Glutamatergic neuron (in vitro differentiated cells): Measurements from ENCODE around the gene PRRG2. TPM values are rescaled to one million over a fixed set of nuclear protein-coding genes. Genes with fewer than 3 reads are reported as not detected.
A peak's percentile ranks its signal among the peaks of the same experiment; 100 is the strongest.

Source experiments
- DNase-seq: peaks from one replicate; pipeline ENCODE4 v3.0.0; 2022
- H3K27ac Mint-ChIP-seq: one replicate; pipeline ENCODE4 v1.8.0; 2020; ENCODE audit warnings: mild to moderate bottlenecking, mixed read lengths, inconsistent platforms; ENCODE audit not compliant: unreplicated experiment
- H3K27me3 Mint-ChIP-seq: one replicate; pipeline ENCODE4 v1.8.0; 2020; ENCODE audit warnings: mild to moderate bottlenecking, moderate library complexity, mixed read lengths, inconsistent platforms; ENCODE audit not compliant: unreplicated experiment
- H3K36me3 Mint-ChIP-seq: one replicate; pipeline ENCODE4 v1.8.0; 2020; ENCODE audit warnings: mild to moderate bottlenecking, mixed read lengths, inconsistent platforms; ENCODE audit not compliant: unreplicated experiment
- H3K4me1 Mint-ChIP-seq: one replicate; pipeline ENCODE4 v1.8.0; 2020; ENCODE audit warnings: mild to moderate bottlenecking, low read depth, mixed read lengths, inconsistent platforms; ENCODE audit not compliant: unreplicated experiment
- H3K4me3 Mint-ChIP-seq: one replicate; pipeline ENCODE4 v1.8.0; 2020; ENCODE audit warnings: mild to moderate bottlenecking, mixed read lengths, inconsistent platforms; ENCODE audit not compliant: unreplicated experiment
- H3K9me3 Mint-ChIP-seq: one replicate; pipeline ENCODE4 v1.8.0; 2020; ENCODE audit warnings: mild to moderate bottlenecking, moderate library complexity, mixed read lengths, inconsistent platforms; ENCODE audit not compliant: unreplicated experiment
- CTCF ChIP-seq: fragments of 200-600 bp; sonication (generic); IDR thresholded peaks from one replicate; pipeline ENCODE4 v1.5.0; 2021; ENCODE audit not compliant: partially characterized antibody, unreplicated experiment
- total RNA-seq: library from RNA; stranded (reverse); fragmentation: NEBNext Ultra II Directional; extraction: Animal tissue kit (Norgen Biotek cat#: 25700); gene quantifications from one replicate; pipeline ENCODE4 v1.2.1, GENCODE V29; 2021; ENCODE audit not compliant: unreplicated experiment

Gene PRRG2
- total RNA-seq, 1 donor from 2014 or later, result 0.29 TPM

GRCh38 chr19:49594993-49595818 lies 14.1 kb downstream of the PRRG2 start:
- Mint-ChIP-seq H3K4me3 (no peak overlapping the region), H3K27me3 (peaks cover 9% of the 10 kb centered on the region), H3K4me1 (peaks cover 8% of the 10 kb centered on the region), H3K9me3 (peaks cover 10% of the 10 kb centered on the region), H3K36me3 (no peaks in the 10 kb centered on the region), H3K27ac (no peak overlapping the region)
- no peak for TF ChIP-seq CTCF
- DNase-seq, result no peak

- H3K27ac Mint-ChIP-seq, result no peak overlapping the region
- H3K9me3 Mint-ChIP-seq, result peaks cover 7% of the 10 kb centered on the region
- H3K4me1 Mint-ChIP-seq, result peaks cover 8% of the 10 kb centered on the region
- peaks cover 10% of the 10 kb centered on the region for H3K27me3 Mint-ChIP-seq
- DNase-seq, result no peak
- no peak for TF ChIP-seq CTCF
- H3K36me3 Mint-ChIP-seq, result no peaks in the 10 kb centered on the region
- H3K4me3 Mint-ChIP-seq, result no peak overlapping the region
These were observed 14.8 kb downstream of the PRRG2 start for GRCh38 chr19:49595819-49596404.

- H3K36me3 Mint-ChIP-seq, result no peaks in the 10 kb centered on the region
- H3K4me3 Mint-ChIP-seq, result no peak overlapping the region
- peaks cover 7% of the 10 kb centered on the region for H3K9me3 Mint-ChIP-seq
- TF ChIP-seq CTCF, result no peak
- H3K27ac Mint-ChIP-seq, result no peak overlapping the region
- peaks cover 13% of the 10 kb centered on the region for H3K27me3 Mint-ChIP-seq
- no peak for DNase-seq
- H3K4me1 Mint-ChIP-seq, result peaks cover 8% of the 10 kb centered on the region
These were observed 15.3 kb downstream of the PRRG2 start for GRCh38 chr19:49596407-49596806.

GRCh38 chr19:49596954-49597702 lies 16.0 kb downstream of the PRRG2 start:
- H3K9me3 Mint-ChIP-seq, result peaks cover 7% of the 10 kb centered on the region
- TF ChIP-seq CTCF, result peak; percentile 13
- H3K4me1 Mint-ChIP-seq, result peaks cover 8% of the 10 kb centered on the region
- no peak overlapping the region for H3K27ac Mint-ChIP-seq
- H3K4me3 Mint-ChIP-seq, result no peak overlapping the region
- peaks cover 13% of the 10 kb centered on the region for H3K27me3 Mint-ChIP-seq
- no peaks in the 10 kb centered on the region for H3K36me3 Mint-ChIP-seq
- no peak for DNase-seq

- H3K4me1 Mint-ChIP-seq, result peaks cover 8% of the 10 kb centered on the region
- no peak for TF ChIP-seq CTCF
These were observed 16.5 kb downstream of the PRRG2 start for GRCh38 chr19:49597703-49597974.

More at GRCh38 chr19:49597703-49597974, 16.5 kb downstream of the PRRG2 start:
- Mint-ChIP-seq H3K9me3 (peaks cover 7% of the 10 kb centered on the region), H3K27ac (no peak overlapping the region), H3K4me3 (no peak overlapping the region), H3K36me3 (no peaks in the 10 kb centered on the region), H3K27me3 (peaks cover 13% of the 10 kb centered on the region)
- DNase-seq, result no peak
